NT2/D1 (cell line): ENCODE measurements around the gene PSG5.
"Not testable (repeated sequence)": the region's sequence is repeated elsewhere in the genome, so short reads cannot be mapped to it uniquely, and the experiment has no call there.

ENCODE experiments used
- SUZ12 ChIP-seq: IDR thresholded peaks from 2 replicates; pipeline ENCODE4 v1.6.1; 2011; ENCODE audit not compliant: insufficient read length, insufficient read depth; ENCODE audit errors: extremely low read depth
- YY1 ChIP-seq: IDR thresholded peaks from 2 replicates; pipeline ENCODE4 v1.6.1; 2011; ENCODE audit not compliant: insufficient read length, insufficient read depth
- ZNF274 ChIP-seq: IDR thresholded peaks from 2 replicates; pipeline ENCODE4 v1.6.1; 2011; ENCODE audit warnings: mild to moderate bottlenecking, low read depth, low read length

DNA sequence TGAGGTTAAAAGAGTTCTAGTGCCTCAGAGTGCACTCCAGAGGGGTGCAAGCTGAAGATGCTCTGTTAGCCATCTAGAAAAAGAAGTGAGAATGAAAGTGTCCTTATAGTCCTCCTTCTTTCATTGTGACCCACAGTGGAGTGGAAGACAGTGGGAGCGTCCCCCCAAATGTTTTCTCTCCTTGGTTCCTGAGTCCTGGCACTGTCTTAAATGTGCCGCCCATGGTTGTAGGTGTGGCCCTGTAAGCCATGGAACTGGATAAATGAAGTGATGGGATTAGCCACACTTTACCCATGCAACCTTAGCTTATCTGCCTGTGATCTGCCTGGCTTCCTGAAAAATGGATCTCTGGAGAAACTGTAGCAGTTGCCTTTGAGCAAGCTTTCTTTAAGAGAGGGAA is 42.4 kb upstream of the PSG5 start:
- not testable (repeated sequence) for TF ChIP-seq ZNF274, SUZ12, YY1
